ENCODE data around the gene HYLS1. TPM values are rescaled to one million over a fixed set of nuclear protein-coding genes. Genes with fewer than 3 reads are reported as not detected.

Gene HYLS1
- total RNA-seq, 4 donors from 2014 or later: 0.80 to 6.4 (median 3.4) TPM; not detected in 1

DNA sequence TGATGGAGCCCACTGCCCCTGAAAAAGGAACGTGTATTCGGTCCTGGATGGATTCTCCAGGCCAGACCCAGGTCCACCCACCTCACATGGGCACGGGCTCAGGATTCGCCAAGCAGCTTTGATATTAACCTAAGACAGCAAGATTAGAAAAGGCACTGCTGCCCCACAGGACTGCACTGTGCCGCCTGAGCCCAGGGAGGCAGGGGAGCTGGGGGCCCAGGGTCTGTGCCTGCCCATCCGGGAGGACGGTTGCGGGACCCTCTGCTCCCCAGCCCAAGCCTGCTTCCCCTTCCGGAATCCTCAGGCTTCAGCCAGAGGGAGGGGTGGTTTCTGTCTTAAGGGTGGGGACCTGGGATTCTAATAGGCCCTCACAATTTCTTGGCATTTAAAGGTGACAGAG lies 44.8 kb downstream of the HYLS1 start:
- in situ Hi-C loops (cut with MboI; ENCODE audit: low pct_ligation_motif_present in 1 of 4, low pct_unique_long_range_greater_than_20kb in 1 of 4, low sequenced_read_pairs in 3 of 4): no loop called here
- Histone ChIP-seq H3K9me3 (no peaks in the 10 kb centered on the region), H3K4me3 (no peak overlapping the region), H3K27ac (no peak overlapping the region), H3K36me3 (no peaks in the 10 kb centered on the region), H3K4me1 (no peaks in the 10 kb centered on the region), H3K27me3 (peaks cover 4% of the 10 kb centered on the region)
- 79% methylated on average over 9 of the region's 9 CpGs; no CpG with 5 or more reads in 1 of the 2 donors for WGBS, 2 donors (ENCODE audit: low coverage in 1 of 2)
- DNase-seq: no peak
- intact Hi-C loops (cut with DNase I; ENCODE audit: low total_unique reads): no loop called here
- no peak for TF ChIP-seq POLR2A (IDR thresholded peaks at IDR 0.05)

DNA sequence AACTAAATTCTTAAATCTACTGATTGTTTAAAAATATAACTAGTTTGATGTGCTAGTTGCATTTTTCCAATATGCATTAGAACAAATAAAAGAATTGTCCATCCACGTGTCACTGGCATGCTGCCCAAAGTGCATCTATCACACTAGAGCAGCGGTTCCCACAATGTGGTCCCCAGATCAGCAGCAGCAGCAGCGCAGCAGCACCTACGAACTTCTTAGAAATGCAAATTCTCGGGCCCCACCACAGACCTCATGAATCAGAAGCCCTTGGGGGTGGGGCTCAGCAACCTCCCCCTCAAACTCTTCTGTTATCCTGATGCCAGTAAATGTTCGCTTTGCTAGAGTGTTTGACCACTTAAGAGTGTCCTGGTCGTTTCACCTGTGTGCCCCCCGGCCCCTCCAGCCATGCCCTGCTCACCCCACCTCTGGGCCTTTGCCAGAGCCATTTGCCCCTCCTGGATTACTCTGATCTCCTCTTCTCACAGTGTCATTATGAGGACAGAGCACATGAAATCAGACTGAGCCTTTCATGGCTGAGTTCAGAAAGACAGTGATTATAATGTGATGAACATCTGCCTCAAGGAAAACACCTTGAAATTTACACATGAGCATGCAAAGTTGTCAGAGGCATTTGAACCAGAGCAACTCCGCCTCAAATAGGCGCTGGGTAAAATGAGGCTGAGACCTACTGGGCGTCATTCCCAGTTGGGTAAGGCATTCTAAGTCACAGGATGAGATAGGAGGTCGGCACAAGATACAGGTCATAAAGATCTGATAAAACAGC lies 45.8 kb downstream of the HYLS1 start:
- Histone ChIP-seq H3K9me3 (no peaks in the 10 kb centered on the region), H3K4me1 (no peaks in the 10 kb centered on the region), H3K27ac (no peak overlapping the region), H3K36me3 (no peaks in the 10 kb centered on the region), H3K27me3 (no peaks in the 10 kb centered on the region), H3K4me3 (no peak overlapping the region)
- WGBS, 2 donors (ENCODE audit: low coverage in 1 of 2): 64 to 85% methylated on average over 4 to 12 of the region's 12 CpGs
- in situ Hi-C loops (cut with MboI; ENCODE audit: low pct_ligation_motif_present in 1 of 4, low pct_unique_long_range_greater_than_20kb in 1 of 4, low sequenced_read_pairs in 3 of 4): no loop called here
- TF ChIP-seq EP300 (IDR thresholded peaks at IDR 0.05; ENCODE audit: low read depth) (no peak), POLR2A (IDR thresholded peaks at IDR 0.05) (no peak), POLR2AphosphoS5 (IDR thresholded peaks at IDR 0.05) (no peak), CTCF (IDR thresholded peaks at IDR 0.05) (no peak)
- intact Hi-C loops (cut with DNase I; ENCODE audit: low total_unique reads): no loop called here
- DNase-seq: no peak

DNA sequence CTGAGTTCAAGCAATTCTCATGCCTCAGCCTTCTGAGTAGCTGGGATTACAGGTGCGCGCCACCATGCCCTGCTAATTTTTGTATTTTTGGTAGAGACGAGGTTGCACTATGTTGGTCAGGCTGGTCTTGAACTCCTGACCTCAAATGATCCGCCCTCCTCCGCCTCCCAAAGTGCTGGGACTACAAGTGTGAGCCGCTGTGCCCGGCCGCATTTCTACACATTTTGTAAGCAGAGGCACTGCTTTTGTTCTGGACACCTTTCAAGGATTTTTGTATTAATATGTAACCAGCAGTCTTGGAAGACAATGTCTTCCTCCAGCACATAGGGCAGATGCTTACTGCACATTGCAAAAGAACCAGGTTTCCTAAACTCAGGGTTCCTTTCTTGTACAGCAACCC lies 47.0 kb downstream of the HYLS1 start:
- H3K9me3 ChIP-seq: no peaks in the 10 kb centered on the region
- no peak overlapping the region for H3K27ac ChIP-seq
- H3K4me3 ChIP-seq: no peak overlapping the region
- H3K36me3 ChIP-seq: no peaks in the 10 kb centered on the region
- 91% methylated on average over 8 of the region's 8 CpGs; no CpG with 5 or more reads in 1 of the 2 donors for WGBS, 2 donors (ENCODE audit: low coverage in 1 of 2)
- intact Hi-C loops (cut with DNase I; ENCODE audit: low total_unique reads) (no loop called here), in situ Hi-C loops (cut with MboI; ENCODE audit: low pct_ligation_motif_present in 1 of 4, low pct_unique_long_range_greater_than_20kb in 1 of 4, low sequenced_read_pairs in 3 of 4) (no loop called here)
- no peak for DNase-seq
- no peaks in the 10 kb centered on the region for H3K27me3 ChIP-seq
- TF ChIP-seq POLR2AphosphoS5 (IDR thresholded peaks at IDR 0.05) (no peak), POLR2A (IDR thresholded peaks at IDR 0.05) (no peak), CTCF (IDR thresholded peaks at IDR 0.05) (no peak), EP300 (IDR thresholded peaks at IDR 0.05; ENCODE audit: low read depth) (no peak)
- no peaks in the 10 kb centered on the region for H3K4me1 ChIP-seq

DNA sequence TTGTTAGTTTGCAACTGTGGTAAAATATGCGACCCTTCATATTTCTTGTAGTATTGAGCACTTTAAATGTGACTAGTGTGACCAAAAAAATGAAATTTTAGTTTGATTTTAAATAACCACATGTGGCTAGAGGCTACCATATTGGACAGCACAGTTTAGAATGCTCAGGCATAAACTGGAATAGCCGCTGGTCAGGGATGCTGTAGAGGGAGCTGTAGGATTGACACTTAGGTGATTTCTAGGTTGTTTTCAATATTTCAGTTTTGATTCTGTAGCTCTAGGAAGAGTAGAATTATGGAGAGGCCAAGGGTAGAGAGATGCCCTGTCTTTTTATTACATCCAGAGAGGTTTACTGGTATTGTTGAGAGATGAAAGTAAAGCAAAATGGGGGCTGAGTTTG lies 47.6 kb downstream of the HYLS1 start:
- Histone ChIP-seq H3K4me1 (no peaks in the 10 kb centered on the region), H3K27ac (no peak overlapping the region), H3K9me3 (no peaks in the 10 kb centered on the region), H3K4me3 (no peak overlapping the region), H3K36me3 (no peaks in the 10 kb centered on the region), H3K27me3 (no peaks in the 10 kb centered on the region)
- in situ Hi-C loops (cut with MboI; ENCODE audit: low pct_ligation_motif_present in 1 of 4, low pct_unique_long_range_greater_than_20kb in 1 of 4, low sequenced_read_pairs in 3 of 4): no loop called here
- intact Hi-C loops (cut with DNase I; ENCODE audit: low total_unique reads): no loop called here
- 93 to 100% methylated on average over 2 of the region's 2 CpGs for WGBS, 2 donors (ENCODE audit: low coverage in 1 of 2)
- TF ChIP-seq POLR2AphosphoS5 (IDR thresholded peaks at IDR 0.05) (no peak), CTCF (IDR thresholded peaks at IDR 0.05) (no peak), POLR2A (IDR thresholded peaks at IDR 0.05) (no peak), EP300 (IDR thresholded peaks at IDR 0.05; ENCODE audit: low read depth) (no peak)
- no peak for DNase-seq
